Body of pancreas (tissue), 4 donors: ENCODE measurements around the gene POLR1C. TPM values are rescaled to one million over a fixed set of nuclear protein-coding genes. Genes with fewer than 3 reads are reported as not detected.
"Not testable (repeated sequence)": the region's sequence is repeated elsewhere in the genome, so short reads cannot be mapped to it uniquely, and the experiment has no call there.

Source experiments
- ATAC-seq: fragments of 150-250 bp; one replicate; pipeline ENCODE4 v1.9.1; 2016
- DNase-seq, 4 donors: peaks; one replicate each; pipeline ENCODE4 v3.0.0-alpha.2; 2019
- H3K27ac ChIP-seq, 4 donors: fragments of 200-600 bp; sonication (generic); 1 replicate in 3 of 4; 2 replicates in 1 of 4; pipeline versions ENCODE4 v1.5.1 to v1.6.1; 2016 to 2019; ENCODE audit warnings: mild to moderate bottlenecking in 1 of 4, mixed read lengths in 1 of 4, moderate library complexity in 1 of 4
- H3K27me3 ChIP-seq, 2 donors: fragments of 200-600 bp; sonication (generic); one replicate each; pipeline ENCODE4 v1.6.0; 2016; ENCODE audit warnings: mild to moderate bottlenecking in 1 of 2
- H3K36me3 ChIP-seq, 2 donors: fragments of 200-600 bp; sonication (generic); replicated peaks in 1 of 2; 2 replicates each; pipeline ENCODE4 v1.5.1; 2016; ENCODE audit warnings: low read depth in 2 of 2; ENCODE audit not compliant: insufficient read depth in 1 of 2
- H3K4me1 ChIP-seq: fragments of 200-600 bp; sonication (generic); one replicate; pipeline ENCODE4 v1.6.0; 2016
- H3K4me3 ChIP-seq, 2 donors: fragments of 200-600 bp; sonication (generic); 1 replicate in 1 of 2; 2 replicates in 1 of 2; pipeline ENCODE4 v1.5.1; 2016 to 2019
- H3K9me3 ChIP-seq, 3 donors: fragments of 200-600 bp; sonication (generic); 1 replicate in 2 of 3; 2 replicates in 1 of 3; pipeline ENCODE4 v1.5.1; 2016
- CTCF ChIP-seq, 7 experiments: fragments of 450-650 bp in 4 of 7; fragments of 200-600 bp in 3 of 7; sonication (generic) in 3 of 7; IDR thresholded peaks; one replicate each; pipeline ENCODE4 v1.5.1; 2016 to 2019; ENCODE audit warnings: antibody characterized with exemption in 7 of 7
- POLR2A ChIP-seq, 3 donors: fragments of 450-650 bp; IDR thresholded peaks; one replicate each; pipeline ENCODE4 v1.6.1; 2016; ENCODE audit warnings: antibody characterized with exemption in 3 of 3, mild to moderate bottlenecking in 2 of 3
- WGBS, 2 donors: methylation state at CpG; one replicate each; pipeline ENCODE4 v1.1.5; 2017; 5-methylcytosine and 5-hydroxymethylcytosine counted together
- intact Hi-C: fragments of 100-400 bp; cut with DNase I; formaldehyde crosslinking; loops from one replicate; pipeline ENCODE4 v1.15.1; 2023
- total RNA-seq, 2 donors: library from RNA; depleted of rRNA; stranded (reverse); fragments of >200 nt; gene quantifications; one replicate each; pipeline ENCODE4 v1.1.0, GENCODE V29; 2016

The POLR1C gene
- total RNA-seq, result 10 to 100 TPM; 19.1 to 20.2 TPM

DNA sequence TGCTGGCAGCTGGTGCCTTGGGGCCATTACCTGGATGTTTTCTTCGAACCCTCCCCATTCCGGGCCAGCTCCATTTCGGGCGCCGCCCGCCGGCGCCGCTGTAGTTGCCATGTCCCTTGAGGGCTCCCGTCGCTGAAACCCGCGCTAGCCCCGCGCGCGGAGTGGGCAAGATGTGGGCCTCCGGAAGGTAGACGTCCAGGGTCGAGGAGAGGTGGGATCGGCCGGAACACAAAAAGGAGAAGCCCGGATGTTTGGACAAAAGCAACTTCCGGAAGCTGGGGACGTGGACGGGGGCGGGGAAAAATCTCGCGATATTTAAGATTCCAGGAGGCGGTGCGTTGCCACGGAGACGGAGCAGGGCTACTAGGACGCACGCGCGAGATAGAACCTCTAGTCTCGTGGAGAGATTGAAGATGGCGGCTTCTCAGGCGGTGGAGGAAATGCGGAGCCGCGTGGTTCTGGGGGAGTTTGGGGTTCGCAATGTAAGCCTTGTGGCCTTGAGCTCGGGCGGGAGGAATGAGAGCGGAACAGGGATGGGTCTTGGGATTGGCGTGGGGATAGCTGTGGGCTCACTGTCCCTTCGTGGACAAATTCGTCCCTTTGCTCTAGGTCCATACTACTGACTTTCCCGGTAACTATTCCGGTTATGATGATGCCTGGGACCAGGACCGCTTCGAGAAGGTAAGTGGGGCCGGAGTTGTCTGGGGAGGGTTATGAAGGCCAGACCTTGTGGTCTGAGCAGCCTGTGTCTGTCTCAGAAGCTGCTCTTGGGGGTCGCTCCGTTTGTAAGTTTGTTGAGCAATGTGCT lies at the start of gene POLR1C, which contains the start of gene YIPF3:
POLR1C (plus strand) TSS at position 393 of the 808 bp plus-strand sequence; CDS start at position 414, 21 bp downstream.
YIPF3 (minus strand) TSS at position 230 of the 808 bp plus-strand sequence; CDS start at position 111, 119 bp downstream.
- TF ChIP-seq CTCF (IDR thresholded peaks at IDR 0.05) (peak in 1 of 7 experiments; percentile 6), POLR2A (IDR thresholded peaks at IDR 0.05) (peak in 2 of 3 donors; percentile 72 to 81)
- DNase-seq, result peak; percentile 99
- H3K9me3 ChIP-seq, result no peaks in the 10 kb centered on the region
- no peaks in the 10 kb centered on the region for H3K27me3 ChIP-seq
- H3K4me1 ChIP-seq, result peaks cover 37% of the 10 kb centered on the region
- 0 to 1% methylated on average over 52 to 57 of the region's 57 CpGs for WGBS, 2 donors
- intact Hi-C loops, result no loop called here
- peak within 1 kb of the TSS; percentile 68 to 97 for H3K4me3 ChIP-seq
- H3K36me3 ChIP-seq, result peaks cover 12 to 34% of the 10 kb centered on the region in 2 donors
- ATAC-seq, result peak; percentile 98
- H3K27ac ChIP-seq, result peak within 1 kb of the TSS; percentile 75 to 88 (median 82)

DNA sequence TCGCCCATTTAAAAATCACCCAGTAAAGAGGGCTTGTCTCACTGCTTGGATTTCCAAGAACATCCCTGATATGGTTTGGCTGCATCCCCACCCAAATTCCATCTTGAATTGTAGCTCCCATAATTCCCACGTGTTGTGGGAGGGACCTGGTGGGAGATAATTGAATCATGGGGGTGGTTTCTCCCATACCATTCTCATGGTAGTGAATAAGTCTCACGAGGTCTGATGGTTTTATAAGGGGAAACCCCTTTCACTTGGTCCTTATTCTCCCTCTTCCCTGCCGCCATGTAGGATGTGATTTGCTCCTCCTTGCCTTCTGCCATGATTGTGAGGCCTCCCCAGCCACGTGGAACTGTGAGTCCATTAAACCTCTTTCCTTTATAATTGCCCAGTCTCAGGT lies 49.6 kb upstream of the POLR1C start:
- WGBS, 2 donors, result 65 to 71% methylated on average over 5 of the region's 5 CpGs
- intact Hi-C loops, result not testable (repeated sequence)

GRCh38 chr6:43467752-43468151 lies 49.1 kb upstream of the POLR1C start:
- TF ChIP-seq CTCF (IDR thresholded peaks at IDR 0.05) (no peak), POLR2A (IDR thresholded peaks at IDR 0.05) (no peak)
- intact Hi-C loops, result no loop called here
- no peak for DNase-seq
- Histone ChIP-seq H3K9me3 (no peaks in the 10 kb centered on the region), H3K4me3 (no peak overlapping the region), H3K36me3 (no peaks in the 10 kb centered on the region), H3K27ac (no peak overlapping the region), H3K27me3 (no peaks in the 10 kb centered on the region), H3K4me1 (no peaks in the 10 kb centered on the region)
- WGBS, 2 donors, result 73 to 82% methylated on average over 4 of the region's 4 CpGs
- no peak for ATAC-seq

More for the DNA sequence above, 49.6 kb upstream of the POLR1C start:
- not testable (repeated sequence) for H3K4me1 ChIP-seq, DNase-seq, H3K36me3 ChIP-seq, H3K4me3 ChIP-seq, ATAC-seq, H3K27me3 ChIP-seq, H3K9me3 ChIP-seq, H3K27ac ChIP-seq

DNA sequence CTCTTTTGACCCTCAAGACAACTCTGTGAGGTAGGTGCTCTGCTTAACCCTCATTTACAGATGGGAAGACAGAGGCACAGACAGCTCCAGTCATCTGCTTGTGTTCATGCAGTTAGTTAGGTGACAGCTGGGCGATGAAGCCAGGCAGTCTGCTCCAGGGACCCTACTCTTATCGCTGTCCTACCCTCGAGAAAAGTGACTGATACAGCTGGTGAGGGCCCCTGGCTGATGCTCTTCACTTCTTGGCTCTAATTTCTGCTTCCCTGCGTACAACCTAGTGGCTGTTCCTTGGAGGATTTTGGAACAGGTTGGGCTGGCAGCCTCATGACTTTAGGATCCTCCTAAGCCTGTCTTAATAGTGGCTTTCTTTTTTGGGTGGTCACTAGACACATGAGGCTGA lies 48.6 kb upstream of the POLR1C start:
- H3K27ac ChIP-seq, result no peak overlapping the region
- TF ChIP-seq POLR2A (IDR thresholded peaks at IDR 0.05) (no peak), CTCF (IDR thresholded peaks at IDR 0.05) (no peak)
- no peaks in the 10 kb centered on the region for H3K4me1 ChIP-seq
- WGBS, 2 donors, result 74 to 81% methylated on average over 4 of the region's 4 CpGs
- no peaks in the 10 kb centered on the region for H3K36me3 ChIP-seq
- no peaks in the 10 kb centered on the region for H3K27me3 ChIP-seq
- no peak for ATAC-seq
- H3K4me3 ChIP-seq, result no peak overlapping the region
- DNase-seq, result no peak
- intact Hi-C loops, result no loop called here
- H3K9me3 ChIP-seq, result no peaks in the 10 kb centered on the region

- Histone ChIP-seq H3K4me1 (no peaks in the 10 kb centered on the region), H3K9me3 (no peaks in the 10 kb centered on the region), H3K36me3 (no peaks in the 10 kb centered on the region), H3K27ac (no peak overlapping the region), H3K4me3 (no peak overlapping the region), H3K27me3 (no peaks in the 10 kb centered on the region)
- no peak for ATAC-seq
- intact Hi-C loops, result no loop called here
- 51 to 61% methylated on average over 12 to 13 of the region's 13 CpGs for WGBS, 2 donors
- TF ChIP-seq POLR2A (IDR thresholded peaks at IDR 0.05), result no peak
- no peak for TF ChIP-seq CTCF (IDR thresholded peaks at IDR 0.05)
- peak in 2 of 4 donors; percentile 14 to 29 for DNase-seq
Measured at GRCh38 chr6:43468748-43469681, 47.9 kb upstream of the POLR1C start.
